Measurements from ENCODE around the gene OAS1.
"Not testable (repeated sequence)": the region's sequence is repeated elsewhere in the genome, so short reads cannot be mapped to it uniquely, and the experiment has no call there.

OAS1 gene

GRCh38 chr12:112936927-112937326 lies 30.2 kb downstream of the OAS1 start:
- no peak for DNase-seq (ENCODE audit: low read depth, low spot score)

GRCh38 chr12:112937741-112938719 lies 31.3 kb downstream of the OAS1 start, which contains the start of gene OAS3:
OAS3 (plus strand) TSS chr12:112938474; CDS start chr12:112938531, 57 bp downstream.
- no peak for DNase-seq (ENCODE audit: low read depth, low spot score)

- DNase-seq (ENCODE audit: low read depth, low spot score): no peak
Observed at GRCh38 chr12:112938751-112939150, 32.0 kb downstream of the OAS1 start.

- no peak for DNase-seq (ENCODE audit: low read depth, low spot score)
Observed at GRCh38 chr12:112939761-112940381, 33.1 kb downstream of the OAS1 start.

- no peak for DNase-seq (ENCODE audit: low read depth, low spot score)
Observed at GRCh38 chr12:112941528-112942335, 35.0 kb downstream of the OAS1 start.

GRCh38 chr12:112942572-112942971 lies 35.8 kb downstream of the OAS1 start:
- DNase-seq (ENCODE audit: low read depth, low spot score): no peak

- DNase-seq (ENCODE audit: low read depth, low spot score): no peak
Observed at GRCh38 chr12:112944024-112944690, 37.4 kb downstream of the OAS1 start.

- DNase-seq (ENCODE audit: low read depth, low spot score): no peak
Observed at GRCh38 chr12:112945515-112945914, 38.8 kb downstream of the OAS1 start.

GRCh38 chr12:112946236-112947000 lies 39.7 kb downstream of the OAS1 start:
- no peak for DNase-seq (ENCODE audit: low read depth, low spot score)

GRCh38 chr12:112947314-112947713 lies 40.6 kb downstream of the OAS1 start:
- no peak for DNase-seq (ENCODE audit: low read depth, low spot score)

GRCh38 chr12:112947761-112948160 lies 41.0 kb downstream of the OAS1 start:
- no peak for DNase-seq (ENCODE audit: low read depth, low spot score)

- DNase-seq (ENCODE audit: low read depth, low spot score): no peak
Observed at GRCh38 chr12:112948806-112949205, 42.0 kb downstream of the OAS1 start.

- no peak for DNase-seq (ENCODE audit: low read depth, low spot score)
Observed at GRCh38 chr12:112950701-112951100, 43.9 kb downstream of the OAS1 start.

- not testable (repeated sequence) for DNase-seq (ENCODE audit: low read depth, low spot score)
Observed at GRCh38 chr12:112957125-112957524, 50.4 kb downstream of the OAS1 start.

- no peak for DNase-seq (ENCODE audit: low read depth, low spot score)
Observed at GRCh38 chr12:112961074-112961473, 54.3 kb downstream of the OAS1 start.

- no peak for DNase-seq (ENCODE audit: low read depth, low spot score)
Observed at GRCh38 chr12:112961536-112961935, 54.8 kb downstream of the OAS1 start.

- no peak for DNase-seq (ENCODE audit: low read depth, low spot score)
Observed at GRCh38 chr12:112962561-112962960, 55.8 kb downstream of the OAS1 start.

- no peak for DNase-seq (ENCODE audit: low read depth, low spot score)
Observed at GRCh38 chr12:112963227-112963861, 56.6 kb downstream of the OAS1 start.

GRCh38 chr12:112964067-112964670 lies 57.4 kb downstream of the OAS1 start:
- no peak for DNase-seq (ENCODE audit: low read depth, low spot score)

GRCh38 chr12:112964915-112965314 lies 58.2 kb downstream of the OAS1 start:
- no peak for DNase-seq (ENCODE audit: low read depth, low spot score)
